Right atrium auricular region (tissue), 2 donors: Measurements from ENCODE around the gene LRP1B. TPM values are rescaled to one million over a fixed set of nuclear protein-coding genes. Genes with fewer than 3 reads are reported as not detected.

Experiments
- DNase-seq: peaks from one replicate; pipeline ENCODE4 v3.0.0-alpha.2; 2019; ENCODE audit warnings: low spot score
- H3K27ac ChIP-seq, 2 donors: fragments of 200-600 bp; sonication (generic); 1 replicate in 1 of 2; 2 replicates in 1 of 2; pipeline ENCODE4 v1.5.1; 2016 to 2019
- H3K27me3 ChIP-seq, 2 donors: fragments of 200-600 bp; sonication (generic); one replicate each; pipeline versions ENCODE4 v1.5.1 to v1.6.0; 2017 to 2019
- H3K36me3 ChIP-seq: fragments of 200-600 bp; sonication (generic); one replicate; pipeline ENCODE4 v1.5.1; 2016
- H3K4me1 ChIP-seq, 2 donors: fragments of 200-600 bp; sonication (generic); one replicate each; pipeline versions ENCODE4 v1.5.1 to v1.6.0; 2017 to 2019
- H3K4me3 ChIP-seq, 2 donors: fragments of 200-600 bp; sonication (generic); 1 replicate in 1 of 2; 2 replicates in 1 of 2; pipeline ENCODE4 v1.5.1; 2017 to 2019; ENCODE audit warnings: mild to moderate bottlenecking in 1 of 2, moderate library complexity in 1 of 2
- H3K9me3 ChIP-seq, 2 donors: fragments of 200-600 bp; sonication (generic); one replicate each; pipeline ENCODE4 v1.5.1; 2019
- CTCF ChIP-seq, 2 donors: fragments of 200-600 bp; sonication (generic); IDR thresholded peaks; one replicate each; pipeline ENCODE4 v1.5.1; 2019; ENCODE audit warnings: antibody characterized with exemption in 2 of 2
- total RNA-seq, 2 donors: library from RNA; depleted of rRNA; stranded (reverse); fragments of >200 nt; gene quantifications; one replicate each; pipeline ENCODE4 v1.1.0, GENCODE V29; 2016

LRP1B gene
- total RNA-seq, 2 donors from 2014 or later, result 0.44 to 0.47 TPM

DNA sequence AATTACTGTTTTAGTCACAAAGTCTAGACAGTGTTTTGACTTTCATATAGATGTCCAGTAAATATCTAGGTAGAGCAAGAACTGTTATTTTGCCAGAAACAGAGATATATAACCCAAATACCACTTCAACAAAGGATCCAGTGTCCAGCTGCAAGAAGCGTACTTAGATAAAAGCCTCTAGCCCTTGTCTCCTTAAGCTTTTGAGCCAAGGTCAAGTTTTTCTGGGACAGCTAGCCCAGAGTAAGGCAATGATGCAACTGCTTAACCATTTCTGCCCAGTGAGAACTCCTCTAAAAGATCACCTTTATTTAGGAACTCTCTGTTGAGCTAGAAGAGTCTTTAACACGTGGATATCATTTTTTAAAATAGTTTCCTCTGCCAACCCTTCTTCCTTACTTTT is 1925.7 kb downstream of the LRP1B start:
- no peak overlapping the region for H3K27ac ChIP-seq
- TF ChIP-seq CTCF (IDR thresholded peaks at IDR 0.05), result no peak
- no peaks in the 10 kb centered on the region for H3K4me1 ChIP-seq
- no peak overlapping the region for H3K4me3 ChIP-seq
- no peaks in the 10 kb centered on the region for H3K9me3 ChIP-seq
- DNase-seq, result no peak
- no peaks in the 10 kb centered on the region for H3K36me3 ChIP-seq
- H3K27me3 ChIP-seq, result no peaks in the 10 kb centered on the region

GRCh38 chr2:140203347-140203746 is 1927.5 kb downstream of the LRP1B start:
- Histone ChIP-seq H3K36me3 (no peaks in the 10 kb centered on the region), H3K4me3 (no peak overlapping the region), H3K4me1 (no peaks in the 10 kb centered on the region), H3K27me3 (no peaks in the 10 kb centered on the region), H3K27ac (no peak overlapping the region), H3K9me3 (no peaks in the 10 kb centered on the region)
- no peak for TF ChIP-seq CTCF (IDR thresholded peaks at IDR 0.05)
- no peak for DNase-seq

- no peaks in the 10 kb centered on the region for H3K4me1 ChIP-seq
- no peak for DNase-seq
- H3K36me3 ChIP-seq, result no peaks in the 10 kb centered on the region
- no peak for TF ChIP-seq CTCF (IDR thresholded peaks at IDR 0.05)
- H3K9me3 ChIP-seq, result no peaks in the 10 kb centered on the region
- H3K4me3 ChIP-seq, result no peak overlapping the region
- H3K27me3 ChIP-seq, result no peaks in the 10 kb centered on the region
- H3K27ac ChIP-seq, result no peak overlapping the region
These were observed 1929.2 kb downstream of the LRP1B start for GRCh38 chr2:140201572-140201971.

DNA sequence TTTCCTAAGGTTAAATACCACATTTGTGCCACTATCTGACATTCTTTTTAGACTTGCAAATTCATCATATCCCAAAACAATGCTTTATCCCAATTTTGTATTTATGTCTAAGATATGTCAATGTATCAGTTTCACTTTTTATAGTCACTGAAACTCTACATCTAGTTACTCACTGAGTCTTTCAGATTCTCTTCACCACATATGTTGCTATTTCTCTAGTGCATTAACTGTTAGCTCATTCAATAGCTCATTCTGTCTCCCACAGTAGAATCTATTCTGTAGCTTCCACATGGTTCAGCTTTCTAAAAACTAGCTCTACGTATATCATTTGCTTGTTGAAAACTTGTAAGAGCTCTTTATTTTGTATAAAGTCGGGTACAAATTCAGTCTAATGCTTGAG is 1930.1 kb downstream of the LRP1B start:
- Histone ChIP-seq H3K9me3 (no peaks in the 10 kb centered on the region), H3K27ac (no peak overlapping the region)
- no peak for TF ChIP-seq CTCF (IDR thresholded peaks at IDR 0.05)

GRCh38 chr2:140200307-140200706 is 1930.5 kb downstream of the LRP1B start:
- TF ChIP-seq CTCF (IDR thresholded peaks at IDR 0.05), result no peak
- Histone ChIP-seq H3K27me3 (no peaks in the 10 kb centered on the region), H3K36me3 (no peaks in the 10 kb centered on the region), H3K9me3 (no peaks in the 10 kb centered on the region), H3K27ac (no peak overlapping the region), H3K4me1 (no peaks in the 10 kb centered on the region), H3K4me3 (no peak overlapping the region)
- no peak for DNase-seq

More for the DNA sequence above, 1930.1 kb downstream of the LRP1B start:
- DNase-seq, result no peak
- Histone ChIP-seq H3K27me3 (no peaks in the 10 kb centered on the region), H3K36me3 (no peaks in the 10 kb centered on the region), H3K4me1 (no peaks in the 10 kb centered on the region), H3K4me3 (no peak overlapping the region)

GRCh38 chr2:140199312-140199711 is 1931.5 kb downstream of the LRP1B start:
- H3K9me3 ChIP-seq, result no peaks in the 10 kb centered on the region
- H3K27me3 ChIP-seq, result no peaks in the 10 kb centered on the region
- no peaks in the 10 kb centered on the region for H3K36me3 ChIP-seq
- H3K4me1 ChIP-seq, result no peaks in the 10 kb centered on the region
- H3K27ac ChIP-seq, result no peak overlapping the region
- DNase-seq, result no peak
- H3K4me3 ChIP-seq, result no peak overlapping the region
- no peak for TF ChIP-seq CTCF (IDR thresholded peaks at IDR 0.05)
